Measurements from ENCODE around the gene TBC1D21. TPM values are rescaled to one million over a fixed set of nuclear protein-coding genes. Genes with fewer than 3 reads are reported as not detected.

Gene TBC1D21
- total RNA-seq, 4 donors from 2014 or later: not detected

GRCh38 chr15:73900095-73900712, 26.8 kb downstream of the TBC1D21 start:
- Histone ChIP-seq H3K36me3 (no peaks in the 10 kb centered on the region), H3K27ac (no peak overlapping the region), H3K27me3 (peaks cover 0 to 19% (median 0%) of the 10 kb centered on the region in 4 donors), H3K9me3 (no peaks in the 10 kb centered on the region), H3K4me3 (no peak overlapping the region), H3K4me1 (peaks cover 2 to 14% (median 7%) of the 10 kb centered on the region in 3 donors)
- 17 to 49% methylated on average over 5 of the region's 10 CpGs for WGBS, 2 donors
- no peak for DNase-seq
- intact Hi-C loops (cut with DNase I): no loop called here
- TF ChIP-seq POLR2A (IDR thresholded peaks at IDR 0.05) (no peak), CTCF (IDR thresholded peaks at IDR 0.05) (no peak)

GRCh38 chr15:73901126-73901810, 27.9 kb downstream of the TBC1D21 start:
- intact Hi-C loops (cut with DNase I): no loop called here
- no peak for TF ChIP-seq CTCF (IDR thresholded peaks at IDR 0.05)
- no peak for TF ChIP-seq POLR2A (IDR thresholded peaks at IDR 0.05)
- Histone ChIP-seq H3K27ac (no peak overlapping the region), H3K4me3 (no peak overlapping the region), H3K36me3 (no peaks in the 10 kb centered on the region), H3K27me3 (peaks cover 0 to 9% (median 0%) of the 10 kb centered on the region in 4 donors), H3K9me3 (no peaks in the 10 kb centered on the region), H3K4me1 (peaks cover 2 to 14% (median 7%) of the 10 kb centered on the region in 3 donors)
- DNase-seq: no peak
- 85 to 89% methylated on average over 5 to 7 of the region's 7 CpGs for WGBS, 2 donors

- no peak overlapping the region for H3K4me3 ChIP-seq
- peaks cover 0 to 12% (median 0%) of the 10 kb centered on the region in 4 donors for H3K27me3 ChIP-seq
- no peak overlapping the region for H3K27ac ChIP-seq
- 72 to 85% methylated on average over 7 to 8 of the region's 11 CpGs for WGBS, 2 donors
- no peak for DNase-seq
- H3K36me3 ChIP-seq: no peaks in the 10 kb centered on the region
- intact Hi-C loops (cut with DNase I): no loop called here
- no peaks in the 10 kb centered on the region for H3K9me3 ChIP-seq
- TF ChIP-seq POLR2A (IDR thresholded peaks at IDR 0.05) (no peak), CTCF (IDR thresholded peaks at IDR 0.05) (no peak)
- H3K4me1 ChIP-seq: peaks cover 2 to 14% (median 7%) of the 10 kb centered on the region in 3 donors
These were observed 29.0 kb downstream of the TBC1D21 start for GRCh38 chr15:73902121-73903020.

GRCh38 chr15:73904026-73904815, 30.9 kb downstream of the TBC1D21 start:
- no peak overlapping the region for H3K4me3 ChIP-seq
- DNase-seq: no peak
- 85 to 87% methylated on average over 8 to 9 of the region's 9 CpGs for WGBS, 2 donors
- TF ChIP-seq CTCF (IDR thresholded peaks at IDR 0.05): no peak
- no peak for TF ChIP-seq POLR2A (IDR thresholded peaks at IDR 0.05)
- intact Hi-C loops (cut with DNase I): no loop called here
- peaks cover 0 to 12% (median 0%) of the 10 kb centered on the region in 4 donors for H3K27me3 ChIP-seq
- no peaks in the 10 kb centered on the region for H3K9me3 ChIP-seq
- H3K27ac ChIP-seq: no peak overlapping the region
- H3K36me3 ChIP-seq: no peaks in the 10 kb centered on the region
- peaks cover under 1 to 14% (median 7%) of the 10 kb centered on the region in 3 donors for H3K4me1 ChIP-seq
